Gastrocnemius medialis (tissue), 4 donors: ENCODE data around the gene TP63. TPM values are rescaled to one million over a fixed set of nuclear protein-coding genes. Genes with fewer than 3 reads are reported as not detected.

ENCODE experiments used
- ATAC-seq, 2 donors: fragments of 150-250 bp; one replicate each; pipeline ENCODE4 v1.9.1; 2016
- DNase-seq, 2 donors: peaks; one replicate each; pipeline ENCODE4 v3.0.0-alpha.2; 2019
- H3K27ac ChIP-seq, 4 donors: fragments of 200-600 bp; sonication (generic); 1 replicate in 1 of 4; 2 replicates in 3 of 4; pipeline ENCODE4 v1.5.1; 2016 to 2018; ENCODE audit warnings: mild to moderate bottlenecking in 2 of 4, moderate library complexity in 1 of 4
- H3K27me3 ChIP-seq, 3 donors: fragments of 200-600 bp; sonication (generic) in 2 of 3; 1 replicate in 1 of 3; 2 replicates in 2 of 3; pipeline versions ENCODE4 v1.5.1 to v1.6.0; 2016 to 2019; ENCODE audit warnings: mild to moderate bottlenecking in 1 of 3, moderate library complexity in 1 of 3
- H3K36me3 ChIP-seq, 2 donors: fragments of 200-600 bp; sonication (generic) in 1 of 2; one replicate each; pipeline ENCODE4 v1.5.1; 2017 to 2018
- H3K4me1 ChIP-seq, 2 donors: fragments of 200-600 bp; sonication (generic) in 1 of 2; one replicate each; pipeline ENCODE4 v1.5.1; 2016 to 2017; ENCODE audit warnings: mild to moderate bottlenecking in 2 of 2
- H3K4me3 ChIP-seq, 4 donors: fragments of 200-600 bp; sonication (generic) in 3 of 4; 1 replicate in 1 of 4; 2 replicates in 3 of 4; pipeline ENCODE4 v1.5.1; 2016 to 2019; ENCODE audit warnings: mild to moderate bottlenecking in 2 of 4
- H3K9me3 ChIP-seq, 3 donors: fragments of 200-600 bp; sonication (generic) in 2 of 3; 1 replicate in 1 of 3; 2 replicates in 2 of 3; pipeline ENCODE4 v1.5.1; 2016 to 2019
- CTCF ChIP-seq, 5 experiments: fragments of 450-650 bp in 3 of 5; fragments of 200-600 bp in 2 of 5; sonication (generic) in 2 of 5; IDR thresholded peaks in 4 of 5; conservative IDR thresholded peaks in 1 of 5; 1 replicate in 4 of 5; 2 replicates in 1 of 5; pipeline ENCODE4 v1.5.1; 2016 to 2019; ENCODE audit warnings: antibody characterized with exemption in 5 of 5, mild to moderate bottlenecking in 3 of 5, moderate library complexity in 3 of 5
- POLR2A ChIP-seq, 2 donors: fragments of 450-650 bp; IDR thresholded peaks; one replicate each; pipeline ENCODE4 v1.6.1; 2017; ENCODE audit warnings: antibody characterized with exemption in 2 of 2, mild to moderate bottlenecking in 2 of 2, moderate library complexity in 2 of 2
- in situ Hi-C, 4 donors: fragments of 200-750 bp; cut with MboI; loops; one replicate each; pipeline versions ENCODE4 v1.15.0 to v1.8.0; 2017; ENCODE audit warnings: low sequenced_read_pairs in 4 of 4
- intact Hi-C: fragments of 100-400 bp; cut with DNase I; formaldehyde crosslinking; loops from one replicate; pipeline ENCODE4 v1.15.1; 2023; ENCODE audit warnings: low total_unique reads
- total RNA-seq, 4 donors: library from RNA; depleted of rRNA; stranded (reverse); fragments of >200 nt; gene quantifications; one replicate each; pipeline versions ENCODE4 v1.1.0 to v1.2.3, GENCODE V29; 2016

TP63 gene
- total RNA-seq, 4 donors from 2014 or later, result 5.2 to 38.8 (median 25.8) TPM

GRCh38 chr3:189638276-189639031 is 7.3 kb downstream of the TP63 start:
- DNase-seq (no peak), ATAC-seq (no peak)
- Histone ChIP-seq H3K27ac (no peak overlapping the region), H3K4me1 (peaks cover 32 to 37% of the 10 kb centered on the region in 2 donors), H3K9me3 (no peaks in the 10 kb centered on the region), H3K27me3 (no peaks in the 10 kb centered on the region), H3K4me3 (no peak overlapping the region), H3K36me3 (no peaks in the 10 kb centered on the region)
- intact Hi-C loops, result no loop called here
- TF ChIP-seq CTCF (IDR thresholded peaks at IDR 0.05 in 4 of 5, conservative IDR thresholded peaks at IDR 0.05 in 1 of 5) (no peak), POLR2A (IDR thresholded peaks at IDR 0.05) (no peak)
- in situ Hi-C loops, result loop anchor here in 1 of 4 donors (25.0 kb wide), 1 partner anchor 174 kb away; no protein-coding TSS in a partner anchor

- Histone ChIP-seq H3K27ac (no peak overlapping the region), H3K4me1 (peaks cover 19 to 20% of the 10 kb centered on the region in 2 donors), H3K36me3 (no peaks in the 10 kb centered on the region), H3K9me3 (no peaks in the 10 kb centered on the region), H3K4me3 (no peak overlapping the region), H3K27me3 (no peaks in the 10 kb centered on the region)
- ATAC-seq (no peak), DNase-seq (no peak)
- intact Hi-C loops, result no loop called here
- no peak for TF ChIP-seq CTCF (IDR thresholded peaks at IDR 0.05 in 4 of 5, conservative IDR thresholded peaks at IDR 0.05 in 1 of 5)
- no peak for TF ChIP-seq POLR2A (IDR thresholded peaks at IDR 0.05)
- in situ Hi-C loops, result loop anchor here in 1 of 4 donors (25.0 kb wide), 1 partner anchor 171 kb away; no protein-coding TSS in a partner anchor
Measured at GRCh38 chr3:189641776-189642175, 10.6 kb downstream of the TP63 start.

GRCh38 chr3:189646853-189647542 is 15.8 kb downstream of the TP63 start:
- Histone ChIP-seq H3K9me3 (no peaks in the 10 kb centered on the region), H3K27me3 (no peaks in the 10 kb centered on the region), H3K4me3 (no peak overlapping the region), H3K36me3 (no peaks in the 10 kb centered on the region), H3K27ac (peak overlapping the region in 3 of 4 donors; percentile 31 to 78 (median 56)), H3K4me1 (peaks cover 15 to 29% of the 10 kb centered on the region in 2 donors)
- DNase-seq (peak in 1 of 2 donors; percentile 27), ATAC-seq (peak; percentile 24 to 93)
- intact Hi-C loops (no loop called here), in situ Hi-C loops (loop anchor here in 1 of 4 donors (25.0 kb wide), 1 partner anchor 165 kb away; no protein-coding TSS in a partner anchor)
- no peak for TF ChIP-seq POLR2A (IDR thresholded peaks at IDR 0.05)
- TF ChIP-seq CTCF (IDR thresholded peaks at IDR 0.05 in 4 of 5, conservative IDR thresholded peaks at IDR 0.05 in 1 of 5), result no peak

GRCh38 chr3:189652042-189652441 is 20.9 kb downstream of the TP63 start:
- no peaks in the 10 kb centered on the region for H3K27me3 ChIP-seq
- H3K4me3 ChIP-seq, result no peak overlapping the region
- peak in 1 of 5 experiments; percentile 15 for TF ChIP-seq CTCF (IDR thresholded peaks at IDR 0.05 in 4 of 5, conservative IDR thresholded peaks at IDR 0.05 in 1 of 5)
- TF ChIP-seq POLR2A (IDR thresholded peaks at IDR 0.05), result no peak
- H3K9me3 ChIP-seq, result peaks cover 0 to 6% (median 0%) of the 10 kb centered on the region in 3 donors
- no peak for DNase-seq
- in situ Hi-C loops (no loop called here), intact Hi-C loops (no loop called here)
- no peak overlapping the region for H3K27ac ChIP-seq
- H3K36me3 ChIP-seq, result peaks cover 0 to 7% of the 10 kb centered on the region in 2 donors
- ATAC-seq, result no peak
- H3K4me1 ChIP-seq, result peaks cover 20 to 21% of the 10 kb centered on the region in 2 donors
